Dendritic cell treated with granulocyte-macrophage colony-stimulating factor and Interleukin-4, amounts not matched to agents 40 ng/mL and 50 ng/mL, for 4 days (primary cell): ENCODE measurements around the gene SPTLC2.
A peak's percentile ranks its signal among the peaks of the same experiment; 100 is the strongest.
"Not testable (repeated sequence)": the region's sequence is repeated elsewhere in the genome, so short reads cannot be mapped to it uniquely, and the experiment has no call there.

ENCODE experiments used
- H3K27ac Mint-ChIP-seq: one replicate; pipeline ENCODE4 v1.8.0; 2022; ENCODE audit warnings: mild to moderate bottlenecking, mixed read lengths
- H3K27me3 Mint-ChIP-seq: one replicate; pipeline ENCODE4 v1.8.0; 2022; ENCODE audit warnings: mild to moderate bottlenecking, mixed read lengths
- H3K36me3 Mint-ChIP-seq: one replicate; pipeline ENCODE4 v1.8.0; 2022; ENCODE audit warnings: low read depth, mixed read lengths
- H3K4me1 Mint-ChIP-seq: one replicate; pipeline ENCODE4 v1.8.0; 2022; ENCODE audit warnings: low read depth, mixed read lengths
- H3K4me3 Mint-ChIP-seq: one replicate; pipeline ENCODE4 v1.8.0; 2022; ENCODE audit warnings: mild to moderate bottlenecking, moderate library complexity, mixed read lengths
- H3K9me3 Mint-ChIP-seq: one replicate; pipeline ENCODE4 v1.8.0; 2022; ENCODE audit warnings: mixed read lengths
- intact Hi-C: fragments of 100-400 bp; cut with micrococcal nuclease; formaldehyde crosslinking; loops from one replicate; pipeline ENCODE4 v1.15.0; 2022

Gene SPTLC2

DNA sequence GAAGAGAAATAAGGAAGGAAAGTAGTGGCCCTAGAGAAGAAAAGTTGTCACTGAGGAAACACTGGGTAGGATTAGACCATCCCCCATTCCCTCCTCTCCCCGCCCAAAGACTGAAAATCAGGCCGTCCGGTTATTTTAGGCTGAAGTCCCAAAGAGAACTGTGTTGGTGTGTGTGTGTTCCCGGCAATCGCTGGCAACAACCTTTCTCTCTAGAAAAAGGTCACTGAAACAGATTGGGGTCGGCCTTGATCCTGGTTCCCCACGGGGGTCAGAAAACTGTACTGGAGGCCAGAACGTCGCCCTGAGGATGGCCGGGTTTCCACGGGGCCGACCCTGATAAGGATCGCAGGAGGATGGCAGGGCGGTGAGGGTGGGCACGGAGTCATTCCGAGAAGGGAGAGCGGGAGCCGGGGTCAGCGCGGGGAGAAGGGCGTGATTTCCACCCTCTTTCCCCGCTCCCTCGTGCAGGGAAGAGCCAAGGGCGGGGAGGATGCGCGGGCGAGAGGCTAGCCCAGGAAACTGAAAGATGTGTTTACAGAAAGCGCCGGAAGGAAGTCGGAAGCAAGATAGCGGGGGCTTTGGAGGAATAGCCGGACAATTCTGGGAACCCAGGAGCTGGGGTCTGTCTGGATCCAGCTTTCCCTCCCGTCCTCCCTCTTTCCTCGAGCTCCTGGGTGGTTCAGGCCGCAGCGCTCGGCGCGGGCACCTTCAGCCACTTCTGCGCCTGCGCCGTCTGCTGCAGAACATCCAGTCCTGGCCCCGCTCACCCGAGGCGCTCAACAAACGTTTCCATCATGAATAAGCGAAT is 25.3 kb upstream of the SPTLC2 start:
- H3K9me3 Mint-ChIP-seq = no peaks in the 10 kb centered on the region
- intact Hi-C loops = no loop called here
- no peaks in the 10 kb centered on the region for H3K36me3 Mint-ChIP-seq
- peak overlapping the region; percentile 96 for H3K27ac Mint-ChIP-seq
- no peaks in the 10 kb centered on the region for H3K27me3 Mint-ChIP-seq
- H3K4me1 Mint-ChIP-seq = peaks cover 36% of the 10 kb centered on the region
- peak overlapping the region; percentile 83 for H3K4me3 Mint-ChIP-seq

DNA sequence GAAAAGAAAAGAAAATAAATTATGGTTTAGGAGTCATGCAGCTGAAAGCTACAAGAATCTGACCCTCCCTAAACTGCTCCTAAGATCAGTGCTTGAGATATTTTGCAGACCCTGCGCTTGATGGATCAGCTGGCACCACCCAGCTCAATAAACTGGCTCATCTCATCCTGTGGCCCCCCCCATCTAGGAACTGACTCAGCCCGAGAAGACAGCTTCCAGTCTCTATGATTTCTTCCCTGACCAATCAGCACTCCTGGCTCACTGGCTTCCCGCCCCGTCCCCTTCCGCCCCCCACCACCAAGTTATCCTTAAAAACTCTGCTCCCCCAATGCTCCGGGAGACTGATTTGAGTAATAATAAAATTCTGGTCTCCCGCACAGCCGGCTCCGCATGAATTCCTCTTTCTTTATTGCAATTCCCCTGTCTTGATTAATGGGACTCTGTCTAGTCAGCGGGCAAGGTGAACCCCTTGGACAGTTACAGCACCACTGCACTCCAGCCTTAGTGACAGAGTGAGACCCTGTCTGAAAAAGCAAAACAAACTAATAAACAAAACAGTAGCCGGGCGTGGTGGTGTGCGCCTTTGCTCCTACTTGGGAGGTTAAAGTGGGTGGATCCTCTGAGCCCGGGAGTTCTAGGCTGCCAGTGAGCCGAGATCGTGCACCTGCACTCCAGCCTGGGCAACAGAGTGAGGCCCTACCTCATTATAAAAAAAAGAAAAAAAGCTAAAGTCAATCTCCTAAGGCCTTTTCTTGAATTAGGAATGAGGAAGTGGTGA is 24.5 kb upstream of the SPTLC2 start:
- H3K4me3 Mint-ChIP-seq = peak overlapping the region; percentile 83
- no peaks in the 10 kb centered on the region for H3K27me3 Mint-ChIP-seq
- H3K4me1 Mint-ChIP-seq = peaks cover 36% of the 10 kb centered on the region
- H3K36me3 Mint-ChIP-seq = no peaks in the 10 kb centered on the region
- intact Hi-C loops = no loop called here
- H3K27ac Mint-ChIP-seq = peak overlapping the region; percentile 96
- no peaks in the 10 kb centered on the region for H3K9me3 Mint-ChIP-seq

DNA sequence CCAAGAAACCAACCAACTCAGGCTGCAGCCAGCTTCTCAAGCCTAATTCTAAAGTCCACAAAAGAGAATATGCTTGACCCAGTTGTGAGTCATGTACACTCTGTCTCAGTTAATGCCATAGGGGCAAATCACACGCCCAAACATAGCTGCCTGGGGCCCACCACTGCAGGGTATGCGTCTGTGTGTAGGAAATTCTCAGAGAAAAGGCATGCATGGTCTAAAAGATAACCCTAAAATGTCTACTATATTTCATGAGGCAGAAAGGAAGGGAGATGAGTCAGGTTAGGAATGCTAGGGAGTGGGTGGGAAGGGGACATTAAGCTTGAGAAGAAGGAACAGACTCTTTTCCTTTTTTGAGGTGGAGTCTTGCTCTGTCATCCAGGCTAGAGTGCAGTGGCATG is 22.3 kb upstream of the SPTLC2 start:
- peak overlapping the region; percentile 55 for H3K27ac Mint-ChIP-seq
- no peak overlapping the region for H3K4me3 Mint-ChIP-seq
- no peaks in the 10 kb centered on the region for H3K36me3 Mint-ChIP-seq
- H3K27me3 Mint-ChIP-seq = no peaks in the 10 kb centered on the region
- H3K9me3 Mint-ChIP-seq = no peaks in the 10 kb centered on the region
- intact Hi-C loops = no loop called here
- H3K4me1 Mint-ChIP-seq = peaks cover 36% of the 10 kb centered on the region

DNA sequence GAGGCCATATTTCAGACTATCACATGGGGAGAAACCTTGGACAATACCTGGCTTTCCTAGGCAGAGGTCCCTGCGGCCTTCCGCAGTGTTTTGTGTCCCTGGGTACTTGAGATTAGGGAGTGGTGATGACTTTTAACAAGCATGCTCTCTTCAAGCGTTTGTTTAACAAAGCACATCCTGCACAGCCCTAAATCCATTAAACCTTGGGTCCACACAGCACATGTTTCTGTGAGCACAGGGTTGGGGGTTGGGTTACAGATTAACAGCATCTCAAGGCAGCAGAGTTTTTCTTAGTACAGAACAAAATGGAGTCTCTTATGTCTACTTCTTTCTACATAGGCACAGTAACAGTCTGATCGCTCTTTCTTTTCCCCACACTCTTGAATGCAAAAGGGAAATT is 19.4 kb upstream of the SPTLC2 start:
- H3K27ac Mint-ChIP-seq, H3K36me3 Mint-ChIP-seq, H3K4me3 Mint-ChIP-seq, intact Hi-C loops, H3K27me3 Mint-ChIP-seq, H3K9me3 Mint-ChIP-seq: not testable (repeated sequence)
- H3K4me1 Mint-ChIP-seq = peaks cover 17% of the 10 kb centered on the region

DNA sequence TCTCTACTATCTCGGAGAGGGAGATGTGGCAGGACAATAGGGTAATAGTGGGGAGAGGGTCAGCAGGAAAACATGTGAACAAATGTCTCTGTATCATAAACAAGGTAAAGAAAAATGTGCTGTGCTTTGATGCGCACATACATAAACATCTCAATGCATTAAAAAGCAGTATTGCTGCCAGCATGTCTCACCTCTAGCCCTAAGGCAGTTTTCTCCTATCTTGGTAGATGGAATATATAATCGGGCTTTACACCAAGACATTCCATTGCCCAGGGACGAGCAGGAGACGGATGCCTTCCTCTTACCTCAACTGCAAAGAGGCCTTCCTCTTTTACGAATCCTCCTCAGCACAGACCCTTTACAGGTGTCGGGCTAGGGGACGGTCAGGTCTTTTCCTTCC is 19.0 kb upstream of the SPTLC2 start:
- H3K4me3 Mint-ChIP-seq, intact Hi-C loops, H3K36me3 Mint-ChIP-seq, H3K9me3 Mint-ChIP-seq, H3K27ac Mint-ChIP-seq, H3K27me3 Mint-ChIP-seq: not testable (repeated sequence)
- H3K4me1 Mint-ChIP-seq = peaks cover 13% of the 10 kb centered on the region

DNA sequence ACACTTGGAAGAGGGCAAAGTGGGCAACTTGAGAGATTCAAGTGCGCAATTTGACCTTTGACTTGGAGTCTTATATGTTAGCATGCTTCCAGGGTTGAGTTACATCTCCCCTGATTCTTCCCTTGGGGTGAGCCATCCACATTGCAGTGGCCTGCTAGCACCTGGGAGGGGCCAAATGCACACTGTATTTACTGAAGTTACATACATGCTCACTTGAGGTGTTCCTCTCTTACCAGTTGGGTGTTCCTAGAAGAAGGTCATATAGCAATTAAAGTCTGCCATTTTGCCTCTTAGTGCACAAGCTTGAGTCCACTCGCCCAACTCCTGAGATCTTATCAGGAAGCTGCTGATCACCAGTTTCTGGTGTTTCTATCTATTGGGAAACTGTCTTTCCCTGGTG is 13.7 kb upstream of the SPTLC2 start:
- intact Hi-C loops = no loop called here
- no peaks in the 10 kb centered on the region for H3K4me1 Mint-ChIP-seq
- H3K36me3 Mint-ChIP-seq = no peaks in the 10 kb centered on the region
- H3K9me3 Mint-ChIP-seq = no peaks in the 10 kb centered on the region
- no peak overlapping the region for H3K27ac Mint-ChIP-seq
- no peak overlapping the region for H3K4me3 Mint-ChIP-seq
- H3K27me3 Mint-ChIP-seq = no peaks in the 10 kb centered on the region

DNA sequence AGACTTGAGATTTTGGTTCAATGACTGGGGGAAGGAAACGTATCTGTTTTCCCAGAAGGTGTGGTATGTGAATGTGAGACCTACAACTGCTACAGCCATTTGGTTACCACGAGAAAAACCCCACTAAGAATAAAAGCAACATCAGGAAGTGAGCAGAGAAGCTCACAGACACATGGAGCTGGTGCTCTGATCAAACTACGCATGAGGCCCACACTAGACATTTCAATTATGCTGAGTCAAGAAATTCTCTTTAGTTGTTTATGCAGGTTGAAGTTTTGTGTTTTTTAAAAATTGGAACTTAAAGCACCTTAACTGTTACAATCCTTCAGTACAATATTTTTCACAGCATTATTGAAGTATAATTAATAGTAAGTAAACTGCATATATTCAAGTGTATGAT is 8.9 kb upstream of the SPTLC2 start:
- no peak overlapping the region for H3K27ac Mint-ChIP-seq
- peaks cover 13% of the 10 kb centered on the region for H3K4me1 Mint-ChIP-seq
- intact Hi-C loops = no loop called here
- no peaks in the 10 kb centered on the region for H3K36me3 Mint-ChIP-seq
- H3K27me3 Mint-ChIP-seq = no peaks in the 10 kb centered on the region
- no peak overlapping the region for H3K4me3 Mint-ChIP-seq
- no peaks in the 10 kb centered on the region for H3K9me3 Mint-ChIP-seq

DNA sequence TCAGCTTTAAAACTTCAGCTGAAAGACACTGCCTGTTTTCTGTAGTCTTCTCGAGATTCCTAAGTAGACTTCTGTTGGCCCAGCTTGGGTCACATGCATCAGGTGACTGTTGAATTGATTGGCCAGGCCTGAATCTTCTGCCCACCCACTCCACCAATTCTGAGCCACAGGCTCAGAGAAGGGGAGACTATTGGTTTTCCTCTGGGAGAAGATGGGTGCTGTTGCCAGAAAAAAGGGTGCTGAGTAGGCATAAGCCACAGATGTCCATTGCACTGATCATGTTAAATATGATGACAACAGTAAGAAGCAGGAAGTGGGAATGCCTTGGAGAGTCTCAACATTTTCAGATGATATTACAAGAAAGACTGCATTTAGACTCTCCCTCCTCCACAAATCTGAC is 6.8 kb upstream of the SPTLC2 start:
- peak overlapping the region; percentile 55 for H3K27ac Mint-ChIP-seq
- no peak overlapping the region for H3K4me3 Mint-ChIP-seq
- H3K9me3 Mint-ChIP-seq = no peaks in the 10 kb centered on the region
- no peaks in the 10 kb centered on the region for H3K36me3 Mint-ChIP-seq
- peaks cover 22% of the 10 kb centered on the region for H3K4me1 Mint-ChIP-seq
- H3K27me3 Mint-ChIP-seq = no peaks in the 10 kb centered on the region
- intact Hi-C loops = no loop called here

DNA sequence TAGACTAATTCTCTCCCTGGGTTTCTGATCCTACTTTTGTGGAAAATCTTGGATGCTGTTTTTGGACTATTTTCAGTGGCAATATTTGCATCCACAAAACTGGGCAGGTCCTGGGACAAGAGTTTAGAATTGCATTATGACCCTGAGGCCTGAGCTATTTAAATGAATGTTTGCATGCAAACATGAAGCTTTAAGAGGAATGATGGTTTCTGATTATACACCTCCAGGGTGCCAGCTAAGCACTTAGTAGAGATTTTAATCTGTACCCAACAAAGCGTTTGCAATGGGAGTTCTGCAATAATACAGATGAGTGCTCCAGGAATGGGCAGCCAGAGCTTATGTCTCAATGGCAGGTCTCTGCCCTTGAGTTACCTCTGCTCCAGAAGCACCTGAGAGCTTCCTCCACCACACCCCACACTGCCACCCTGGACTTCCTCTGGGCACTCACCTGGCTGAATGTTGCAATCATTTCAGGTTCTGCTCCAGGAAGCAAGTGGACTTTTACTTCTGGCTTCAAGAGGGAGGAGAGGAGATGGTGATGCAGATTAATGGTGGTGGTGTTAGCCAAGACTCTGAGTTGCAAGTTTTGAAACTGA is 6.0 kb upstream of the SPTLC2 start:
- H3K36me3 Mint-ChIP-seq = no peaks in the 10 kb centered on the region
- H3K9me3 Mint-ChIP-seq = no peaks in the 10 kb centered on the region
- intact Hi-C loops = no loop called here
- no peak overlapping the region for H3K27ac Mint-ChIP-seq
- no peak overlapping the region for H3K4me3 Mint-ChIP-seq
- no peaks in the 10 kb centered on the region for H3K27me3 Mint-ChIP-seq
- peaks cover 25% of the 10 kb centered on the region for H3K4me1 Mint-ChIP-seq

DNA sequence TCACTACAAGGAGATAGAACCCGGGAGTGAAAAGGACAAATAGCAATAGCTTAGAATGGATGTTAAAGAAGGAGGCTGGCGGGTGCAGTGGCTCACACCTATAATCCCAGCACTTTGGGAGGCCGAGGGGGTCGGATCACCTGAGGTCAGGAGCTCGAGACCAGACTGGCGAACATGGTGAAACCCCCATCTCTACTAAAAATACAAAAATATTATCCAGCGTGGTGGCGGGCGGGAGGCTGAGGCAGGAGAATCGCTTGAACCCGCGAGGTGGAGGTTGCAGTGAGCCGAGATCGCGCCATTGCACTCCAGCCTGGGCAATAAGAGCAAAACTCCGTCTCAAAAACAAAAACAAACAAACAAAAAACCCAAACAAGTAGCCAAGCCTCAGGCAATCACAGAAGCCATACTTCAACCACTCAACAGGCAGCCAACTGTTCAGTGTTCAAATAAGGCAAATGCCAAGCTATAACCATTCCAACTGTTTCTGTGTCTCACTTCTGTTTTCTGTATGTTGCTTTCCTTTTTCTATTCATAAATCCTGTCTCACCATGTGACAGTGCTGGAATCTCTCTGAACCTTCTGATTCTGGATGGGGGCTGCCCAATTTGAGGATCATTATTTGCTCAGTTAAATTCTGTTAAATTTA is 3.9 kb upstream of the SPTLC2 start:
- Mint-ChIP-seq H3K9me3 (no peaks in the 10 kb centered on the region), H3K27me3 (no peaks in the 10 kb centered on the region), H3K4me1 (peaks cover 36% of the 10 kb centered on the region), H3K27ac (no peak overlapping the region), H3K4me3 (no peak overlapping the region), H3K36me3 (peaks cover 13% of the 10 kb centered on the region)
- intact Hi-C loops = no loop called here

DNA sequence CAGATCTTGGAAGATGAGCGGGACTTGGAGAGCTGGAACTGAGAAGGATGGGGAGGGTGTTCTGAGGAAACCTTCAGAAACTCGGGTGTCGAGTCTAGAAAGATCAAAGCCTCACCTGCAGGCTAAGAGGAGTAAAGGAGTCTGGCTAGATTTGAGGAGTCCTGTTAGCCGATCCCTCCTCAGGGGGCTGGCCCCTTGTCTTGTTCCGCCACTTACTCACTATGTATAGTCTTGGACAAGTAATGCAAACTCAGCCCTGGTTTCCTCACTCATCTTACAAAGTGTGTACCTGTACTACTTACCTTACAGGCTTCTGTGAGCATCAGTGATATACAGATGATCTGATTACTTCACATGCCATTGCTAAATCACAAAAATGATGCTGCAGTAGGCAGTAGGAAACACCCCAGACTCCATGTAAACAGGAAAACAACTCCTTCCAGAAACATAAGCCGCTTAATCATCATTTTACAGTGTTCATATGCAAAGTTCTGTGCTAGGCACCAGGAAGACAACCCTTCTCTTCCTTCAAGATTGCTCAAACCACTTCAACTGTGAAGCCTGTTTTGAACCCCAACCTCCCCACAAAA is 2.0 kb upstream of the SPTLC2 start:
- Mint-ChIP-seq H3K27me3 (no peaks in the 10 kb centered on the region), H3K4me3 (no peak overlapping the region), H3K9me3 (no peaks in the 10 kb centered on the region), H3K27ac (no peak overlapping the region), H3K36me3 (peaks cover 22% of the 10 kb centered on the region), H3K4me1 (peaks cover 52% of the 10 kb centered on the region)
- intact Hi-C loops = no loop called here

DNA sequence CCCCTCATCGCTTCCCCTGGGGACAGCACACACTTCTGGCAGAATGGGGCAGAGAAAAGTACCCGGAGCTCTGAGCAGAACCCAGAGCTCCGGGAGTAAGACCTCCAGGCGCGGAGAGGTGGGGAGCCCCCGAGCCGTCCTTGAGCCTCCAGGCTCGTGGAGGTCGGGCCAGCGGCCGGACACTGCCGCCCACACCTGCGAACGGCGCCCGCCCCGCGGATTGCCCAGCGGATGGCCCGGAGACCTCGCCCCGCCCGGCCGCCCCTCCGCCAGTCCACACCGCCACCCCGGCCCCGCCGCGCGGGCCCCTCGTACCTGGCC is 344 bp downstream of the SPTLC2 start:
- intact Hi-C loops = no loop called here
- peak overlapping the region; percentile 90 for H3K27ac Mint-ChIP-seq
- H3K9me3 Mint-ChIP-seq = no peaks in the 10 kb centered on the region
- H3K36me3 Mint-ChIP-seq = peaks cover 22% of the 10 kb centered on the region
- no peaks in the 10 kb centered on the region for H3K27me3 Mint-ChIP-seq
- H3K4me3 Mint-ChIP-seq = peak overlapping the region; percentile 98
- peaks cover 63% of the 10 kb centered on the region for H3K4me1 Mint-ChIP-seq

DNA sequence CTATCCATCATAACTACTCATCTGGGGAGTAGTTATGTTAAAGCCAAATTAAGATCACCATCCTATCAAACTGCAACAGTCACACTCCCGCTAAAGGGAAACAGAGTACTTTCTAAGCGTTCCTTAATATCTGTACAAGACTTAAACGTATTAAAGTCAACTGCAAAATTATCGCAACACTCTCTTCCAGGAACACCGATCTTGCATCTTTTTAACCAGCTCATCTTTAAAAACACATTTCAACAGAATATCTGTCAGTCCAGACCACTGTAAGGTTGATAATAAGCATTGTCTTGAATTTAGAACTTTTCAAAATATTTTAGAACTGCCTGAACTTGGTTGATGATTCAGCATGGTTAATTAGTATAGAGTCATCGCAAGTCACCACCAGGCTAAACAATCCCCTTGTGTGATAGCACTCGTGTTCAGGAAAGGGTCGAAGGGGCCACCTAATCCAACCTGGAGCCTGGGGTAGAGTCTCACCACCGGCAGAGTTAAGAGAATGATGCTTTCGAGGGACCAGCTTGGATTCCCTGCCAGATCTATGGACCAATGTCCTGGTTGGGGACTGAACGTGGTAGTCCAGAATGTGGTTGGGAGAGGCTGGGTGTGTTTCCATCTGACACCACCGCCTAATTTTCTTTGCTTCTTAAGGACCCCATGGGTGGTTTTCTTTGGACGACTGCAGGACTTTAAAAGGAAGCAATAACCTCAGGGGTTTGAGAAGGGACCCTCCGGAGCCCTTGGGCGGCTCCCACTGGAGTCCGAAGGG is 890 bp downstream of the SPTLC2 start:
- intact Hi-C loops = no loop called here
- Mint-ChIP-seq H3K36me3 (peaks cover 22% of the 10 kb centered on the region), H3K27me3 (no peaks in the 10 kb centered on the region), H3K4me3 (peak overlapping the region; percentile 98), H3K4me1 (peaks cover 60% of the 10 kb centered on the region), H3K9me3 (no peaks in the 10 kb centered on the region), H3K27ac (peak overlapping the region; percentile 90)
